ENCODE measurements around the gene SCAF4.
A peak's percentile ranks its signal among the peaks of the same experiment; 100 is the strongest.
"Not testable (repeated sequence)": the region's sequence is repeated elsewhere in the genome, so short reads cannot be mapped to it uniquely, and the experiment has no call there.

Gene SCAF4

DNA sequence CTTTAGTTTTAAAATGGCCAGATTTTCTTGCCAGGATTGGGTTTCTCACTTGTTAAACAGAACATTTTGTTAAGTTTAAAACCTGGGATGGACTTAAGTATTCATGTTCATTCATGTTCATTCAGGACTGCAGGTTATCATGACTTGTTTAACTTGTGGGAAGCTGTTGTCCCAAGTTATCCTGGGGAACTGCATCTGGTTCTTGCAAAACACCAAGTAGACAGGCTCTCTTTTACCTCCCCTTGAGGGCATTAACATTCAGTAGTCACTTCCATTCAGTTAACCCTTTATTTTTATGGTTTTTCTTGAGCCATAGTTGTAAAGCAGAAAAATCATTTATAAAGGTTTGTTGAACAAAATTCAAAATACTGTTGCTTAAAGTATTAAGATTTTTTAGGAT, 64.3 kb downstream of the SCAF4 start:
- DNase-seq, result no peak

- no peak for DNase-seq
Measured at GRCh38 chr21:31667132-31667531, 64.8 kb downstream of the SCAF4 start.

DNA sequence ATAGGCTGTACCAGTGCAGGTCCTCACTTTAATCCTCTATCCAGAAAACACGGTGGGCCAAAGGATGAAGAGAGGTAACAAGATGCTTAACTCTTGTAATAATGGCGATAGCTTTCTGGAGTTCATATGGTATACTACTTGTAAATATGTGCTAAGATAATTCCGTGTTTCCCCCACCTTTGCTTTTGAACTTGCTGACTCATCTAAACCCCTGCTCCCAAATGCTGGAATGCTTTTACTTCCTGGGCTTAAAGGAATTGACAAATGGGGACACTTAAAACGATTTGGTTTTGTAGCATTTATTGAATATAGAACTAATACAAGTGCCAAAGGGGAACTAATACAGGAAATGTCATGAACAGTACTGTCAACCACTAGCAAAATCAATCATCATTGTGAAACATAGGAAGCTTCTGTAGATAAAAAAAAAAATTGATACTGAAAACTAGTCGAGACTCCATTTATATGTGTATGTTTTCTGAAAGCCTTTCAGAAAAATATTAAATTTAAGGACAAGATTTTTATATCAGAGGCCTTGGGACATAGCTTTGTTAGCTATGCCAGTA, 65.4 kb downstream of the SCAF4 start:
- no peak for DNase-seq

GRCh38 chr21:31665869-31666268, 66.0 kb downstream of the SCAF4 start:
- DNase-seq, result not testable (repeated sequence)

DNA sequence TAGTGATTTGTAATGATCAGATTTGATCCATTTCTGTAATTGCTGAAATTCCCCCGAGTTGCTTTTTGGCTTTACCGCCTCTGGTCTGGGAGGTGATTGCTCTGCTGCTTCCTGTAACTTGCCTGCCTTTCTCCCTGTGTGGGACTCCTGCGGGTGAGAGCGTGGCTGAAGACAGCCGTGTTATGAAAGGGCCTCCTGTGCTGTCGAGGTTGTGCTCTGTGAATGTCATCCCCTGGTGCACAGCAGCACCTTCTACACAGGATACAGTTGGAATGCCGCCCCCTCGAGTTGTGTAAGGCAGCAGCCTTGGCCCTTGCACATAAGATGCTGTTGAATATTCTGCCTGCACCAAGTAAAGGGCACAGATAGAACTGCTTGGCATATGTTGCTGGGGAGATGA, 66.5 kb downstream of the SCAF4 start:
- DNase-seq, result no peak

- DNase-seq, result no peak
Measured at GRCh38 chr21:31663584-31664249, 68.2 kb downstream of the SCAF4 start.

GRCh38 chr21:31660591-31660990, 71.3 kb downstream of the SCAF4 start:
- DNase-seq, result no peak

- DNase-seq, result peak; percentile 49
Measured at GRCh38 chr21:31660259-31660565, 71.7 kb downstream of the SCAF4 start.

GRCh38 chr21:31659536-31660258, 72.2 kb downstream of the SCAF4 start, which contains the start of gene SOD1:
Gene SOD1, plus strand, starts transcription at chr21:31659693. Its CDS starts 77 bp downstream, at chr21:31659770.
- DNase-seq, result peak; percentile 97

DNA sequence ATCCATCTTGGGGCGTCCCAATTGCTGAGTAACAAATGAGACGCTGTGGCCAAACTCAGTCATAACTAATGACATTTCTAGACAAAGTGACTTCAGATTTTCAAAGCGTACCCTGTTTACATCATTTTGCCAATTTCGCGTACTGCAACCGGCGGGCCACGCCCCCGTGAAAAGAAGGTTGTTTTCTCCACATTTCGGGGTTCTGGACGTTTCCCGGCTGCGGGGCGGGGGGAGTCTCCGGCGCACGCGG, 72.7 kb downstream of the SCAF4 start:
- DNase-seq, result no peak

DNA sequence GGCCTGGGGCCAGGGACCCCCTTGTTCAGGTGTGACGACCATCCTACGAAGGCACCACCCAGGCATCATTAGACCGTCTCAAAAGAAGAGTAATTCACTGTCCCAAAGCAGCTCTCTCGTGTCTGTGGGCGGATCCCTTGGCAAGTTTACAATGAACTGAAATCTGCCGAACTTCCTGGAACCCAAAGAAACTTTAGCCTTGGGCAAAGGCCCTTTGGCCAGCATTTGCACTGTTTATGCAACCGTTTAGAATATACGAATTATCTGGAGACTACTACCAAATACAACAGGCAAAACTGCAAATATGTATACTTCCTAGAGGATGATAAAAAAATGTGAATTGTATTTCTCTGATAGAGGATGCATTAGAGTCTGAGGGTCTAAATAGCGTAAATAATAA, 73.9 kb downstream of the SCAF4 start:
- no peak for DNase-seq

DNA sequence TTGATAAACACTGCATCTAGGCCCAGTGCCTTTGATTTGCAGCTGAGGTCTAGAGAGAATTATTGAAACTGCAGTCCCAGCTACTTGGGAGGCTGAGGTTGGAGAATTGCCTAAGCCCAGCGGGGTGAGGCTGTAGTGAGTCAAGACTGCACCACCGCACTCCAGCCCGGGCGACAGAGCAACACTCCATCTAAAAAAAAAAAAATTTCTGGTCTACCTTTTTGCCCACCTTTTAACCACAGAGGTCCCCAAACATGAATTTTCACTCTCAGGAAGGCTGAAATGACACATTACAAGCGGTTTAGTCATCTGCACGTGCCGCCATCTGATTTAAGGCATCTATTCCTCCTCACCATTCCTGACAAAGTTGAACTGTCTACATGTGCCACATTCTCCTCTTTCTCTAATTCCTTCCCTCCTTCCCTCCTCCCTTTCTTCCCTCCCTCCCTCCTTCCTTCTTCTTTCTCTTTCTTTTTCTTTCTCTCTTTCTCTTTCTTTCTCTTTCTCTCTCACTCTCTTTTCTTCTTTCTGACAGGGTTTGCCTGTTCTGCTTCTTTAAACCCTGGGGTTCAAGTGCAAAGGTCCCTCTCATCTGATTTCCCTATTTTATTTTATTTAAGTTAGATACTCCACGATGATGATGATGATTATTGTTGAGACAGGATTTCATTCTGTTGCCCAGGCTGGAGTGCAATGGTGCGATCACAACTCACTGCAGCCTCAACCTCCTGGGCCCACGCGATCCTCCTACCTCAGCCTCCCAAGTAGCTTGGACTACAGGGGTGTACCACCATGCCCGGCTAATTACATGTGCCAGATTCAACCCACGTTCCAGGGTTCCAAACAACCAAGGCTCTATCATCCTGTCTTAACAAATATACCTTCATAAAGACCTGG, 75.5 kb downstream of the SCAF4 start:
- no peak for DNase-seq

DNA sequence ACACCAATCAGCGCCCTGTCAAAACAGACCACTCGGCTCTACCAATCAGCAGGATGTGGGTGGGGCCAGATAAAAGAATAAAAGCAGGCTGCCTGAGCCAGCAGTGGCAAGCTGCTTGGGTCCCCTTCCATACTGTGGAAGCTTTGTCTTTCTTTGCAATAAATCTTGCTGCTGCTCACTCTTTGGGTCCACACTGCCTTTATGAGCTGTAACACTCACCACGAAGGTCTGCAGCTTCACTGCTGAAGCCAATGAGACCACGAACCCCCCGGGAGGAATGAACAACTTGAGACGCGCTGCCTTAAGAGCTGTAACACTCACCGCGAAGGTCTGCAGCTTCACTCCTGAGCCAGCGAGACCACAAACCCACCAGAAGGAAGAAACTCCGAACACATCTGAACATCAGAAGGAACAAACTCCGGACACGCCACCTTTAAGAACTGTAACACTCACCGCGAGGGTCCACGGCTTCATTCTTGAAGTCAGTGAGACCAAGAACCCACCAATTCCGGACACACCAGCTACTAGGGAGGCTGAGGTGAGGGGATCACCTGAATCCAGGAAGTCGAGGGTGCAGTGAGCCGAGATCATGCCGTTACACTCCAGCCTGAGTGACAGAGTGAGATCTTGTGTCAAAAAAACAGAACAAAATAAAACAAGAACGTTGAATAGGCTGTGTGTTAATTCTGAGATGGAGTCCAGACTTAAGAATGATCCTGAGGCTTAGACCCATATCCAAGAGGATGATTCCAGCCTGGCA, 76.9 kb downstream of the SCAF4 start:
- DNase-seq, result not testable (repeated sequence)

DNA sequence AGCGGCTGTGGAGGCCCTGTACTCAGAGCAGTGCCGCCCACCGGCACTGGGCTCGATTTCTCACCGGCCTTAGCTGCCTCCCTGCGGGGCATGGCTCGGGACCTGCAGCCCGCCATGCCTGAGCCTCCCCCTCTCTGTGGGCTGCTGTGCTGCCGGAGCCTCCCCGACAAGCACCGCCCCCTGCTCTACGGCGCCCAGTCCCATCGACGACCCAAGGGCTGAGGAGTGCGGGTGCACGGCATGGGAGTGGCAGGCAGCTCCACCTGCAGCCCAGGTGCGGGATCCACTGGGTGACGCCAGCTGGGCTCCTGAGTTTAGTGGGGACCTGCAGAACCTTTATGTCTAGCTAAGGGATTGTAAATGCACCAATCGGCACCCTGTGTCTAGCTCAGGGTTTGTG, 77.6 kb downstream of the SCAF4 start:
- no peak for DNase-seq

- DNase-seq, result not testable (repeated sequence)
Measured at GRCh38 chr21:31651491-31651890, 80.4 kb downstream of the SCAF4 start.

- DNase-seq, result no peak
Measured at GRCh38 chr21:31650930-31651329, 81.0 kb downstream of the SCAF4 start.

GRCh38 chr21:31647650-31648049, 84.3 kb downstream of the SCAF4 start:
- no peak for DNase-seq

GRCh38 chr21:31644643-31645042, 87.3 kb downstream of the SCAF4 start:
- no peak for DNase-seq

- DNase-seq, result no peak
Measured at GRCh38 chr21:31641416-31641922, 90.4 kb downstream of the SCAF4 start.

DNA sequence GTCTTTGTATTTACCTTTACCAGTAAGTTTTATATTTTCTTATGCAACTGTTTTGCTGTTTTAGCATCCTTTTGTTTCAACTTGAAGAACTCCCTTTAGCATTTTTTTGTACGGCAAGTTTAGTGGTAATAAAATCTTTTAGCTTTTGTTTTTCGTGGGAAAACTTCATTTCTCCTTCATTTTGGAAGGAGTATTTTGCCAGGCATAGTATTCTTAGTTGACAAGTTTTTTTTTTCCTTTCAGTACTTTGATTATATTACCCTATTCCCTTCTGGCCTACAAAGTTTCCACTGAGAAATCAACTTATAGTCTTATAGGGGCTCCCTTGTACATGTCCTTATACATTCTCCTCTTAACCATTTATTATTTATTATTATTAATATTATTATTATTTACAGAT, 95.0 kb downstream of the SCAF4 start:
- no peak for DNase-seq

- no peak for DNase-seq
Measured at GRCh38 chr21:31634993-31635392, 96.9 kb downstream of the SCAF4 start.

DNA sequence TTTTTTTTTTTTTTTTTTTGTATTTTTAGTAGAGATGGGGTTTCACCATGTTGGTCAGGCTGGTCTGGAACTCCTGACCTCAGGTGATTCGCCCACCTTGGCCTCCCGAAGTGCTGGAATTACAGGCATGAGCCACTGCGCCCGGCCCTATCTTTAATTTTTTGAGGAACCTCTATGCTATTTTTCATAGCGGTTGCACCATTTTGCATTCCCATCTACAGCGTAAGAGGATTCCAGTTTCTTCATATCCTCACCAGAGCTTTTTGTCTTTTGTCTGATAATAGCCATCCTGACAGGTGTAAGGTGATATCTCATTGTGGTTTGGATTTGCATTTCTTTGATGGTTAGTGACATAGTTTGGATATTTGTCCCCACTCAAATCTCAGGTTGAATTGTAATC, 100.0 kb downstream of the SCAF4 start:
- not testable (repeated sequence) for DNase-seq
